SK-N-SH (cell line): ENCODE data around the gene CLEC2A. TPM values are rescaled to one million over a fixed set of nuclear protein-coding genes. Genes with fewer than 3 reads are reported as not detected.

ENCODE experiments used
- CTCF ChIA-PET: fragments of 300-600, 350-600 bp; formaldehyde crosslinking; extraction: SDS; loops from one replicate; lab custom pipeline; 2021; lab: Yijun Ruan, JAX
- POLR2A ChIA-PET: fragments of 350-600 bp; sonication (Branson Sonifier 250); formaldehyde crosslinking; extraction: SDS; loops from one replicate; lab custom pipeline; 2020; ENCODE audit warnings: antibody characterized with exemption, inconsistent platforms; lab: Yijun Ruan, JAX
- DNase-seq: peaks from one replicate; pipeline ENCODE4 v3.0.0; 2012
- H2AFZ ChIP-seq: fragments of 200-600 bp; sonication (generic); 2 replicates; pipeline ENCODE4 v1.8.1; 2016; ENCODE audit warnings: antibody characterized with exemption, mild to moderate bottlenecking, low read depth
- H3F3A ChIP-seq: fragments of 200-600 bp; sonication (generic); replicated peaks from 2 replicates; pipeline ENCODE3; 2016; ENCODE audit warnings: antibody characterized with exemption, mild to moderate bottlenecking; ENCODE audit not compliant: insufficient read depth
- H3K27ac ChIP-seq, 2 experiments: fragments of 200-500 bp in 1 of 2; fragments of 200-600 bp in 1 of 2; sonication (Bioruptor generic) in 1 of 2; sonication (generic), shearing (Covaris generic) in 1 of 2; 2 replicates each; pipeline versions ENCODE4 v1.5.1 to v1.6.1; 2014 to 2016; ENCODE audit warnings: low read depth in 2 of 2, inconsistent platforms in 1 of 2, low read length in 1 of 2, mild to moderate bottlenecking in 1 of 2, mixed read lengths in 1 of 2
- H3K27me3 ChIP-seq: fragments of 200-600 bp; sonication (generic), shearing (Covaris generic); 2 replicates; pipeline ENCODE4 v1.6.1; 2016; ENCODE audit warnings: mixed run types; ENCODE audit not compliant: insufficient read depth
- H3K36me3 ChIP-seq, 2 experiments: fragments of 200-500 bp in 1 of 2; fragments of 200-600 bp in 1 of 2; sonication (Bioruptor generic) in 1 of 2; sonication (generic) in 1 of 2; replicated peaks in 1 of 2; 2 replicates each; pipeline versions ENCODE3 to v1.5.1; 2014 to 2016; ENCODE audit warnings: low read length in 1 of 2, mild to moderate bottlenecking in 1 of 2; ENCODE audit not compliant: insufficient read depth in 2 of 2, control insufficient read depth in 1 of 2
- H3K4me1 ChIP-seq, 2 experiments: fragments of 200-500 bp in 1 of 2; fragments of 200-600 bp in 1 of 2; sonication (Bioruptor generic) in 1 of 2; sonication (generic), shearing (Covaris generic) in 1 of 2; 2 replicates each; pipeline versions ENCODE4 v1.5.1 to v1.6.1; 2014 to 2016; ENCODE audit warnings: low read depth in 1 of 2, low read length in 1 of 2, mixed run types in 1 of 2; ENCODE audit not compliant: insufficient read depth in 2 of 2, control insufficient read depth in 1 of 2
- H3K4me2 ChIP-seq: fragments of 200-600 bp; sonication (generic), shearing (Covaris generic); 2 replicates; pipeline ENCODE4 v1.6.1; 2017; ENCODE audit warnings: mixed run types
- H3K4me3 ChIP-seq, 2 experiments: fragments of 200-500 bp in 1 of 2; fragments of 200-600 bp in 1 of 2; sonication (Bioruptor generic) in 1 of 2; sonication (generic), shearing (Covaris generic) in 1 of 2; 2 replicates each; pipeline versions ENCODE4 v1.5.1 to v1.8.1; 2014 to 2016; ENCODE audit warnings: low read depth in 2 of 2, inconsistent platforms in 1 of 2, low read length in 1 of 2, mild to moderate bottlenecking in 1 of 2, mixed read lengths in 1 of 2, moderate library complexity in 1 of 2
- H3K79me2 ChIP-seq: fragments of 200-600 bp; sonication (generic); 2 replicates; pipeline ENCODE4 v1.8.1; 2017; ENCODE audit warnings: mild to moderate bottlenecking; ENCODE audit not compliant: insufficient read depth
- H3K9ac ChIP-seq: fragments of 200-600 bp; sonication (generic); 2 replicates; pipeline ENCODE4 v1.6.1; 2017; ENCODE audit warnings: mixed run types
- H3K9me2 ChIP-seq: fragments of 200-600 bp; sonication (generic); 2 replicates; pipeline ENCODE4 v1.6.1; 2017; ENCODE audit warnings: mixed run types
- H3K9me3 ChIP-seq: fragments of 200-600 bp; sonication (generic); 2 replicates; pipeline ENCODE4 v1.6.1; 2017; ENCODE audit warnings: mixed run types, mild to moderate bottlenecking, moderate library complexity
- H4K20me1 ChIP-seq: fragments of 200-600 bp; sonication (generic); 2 replicates; pipeline ENCODE4 v1.6.1; 2017; ENCODE audit warnings: mild to moderate bottlenecking, mixed run types; ENCODE audit not compliant: insufficient read depth
- ELF1 ChIP-seq: IDR thresholded peaks from 2 replicates; pipeline ENCODE4 v1.4.0; 2012
- EZH2phosphoT487 ChIP-seq: fragments of 200-600 bp; sonication (generic); IDR thresholded peaks from 2 replicates; pipeline ENCODE4 v1.6.1; 2017; ENCODE audit warnings: low read depth, mixed run types, mild to moderate bottlenecking, antibody characterized with exemption, moderate library complexity, borderline replicate concordance
- FOSL2 ChIP-seq: IDR thresholded peaks from 2 replicates; pipeline ENCODE4 v1.4.0; 2012; ENCODE audit warnings: low read depth, mild to moderate bottlenecking, moderate library complexity, borderline replicate concordance
- FOXJ3 ChIP-seq: sonication (generic); formaldehyde crosslinking; IDR thresholded peaks from 2 replicates; pipeline ENCODE4 v1.5.1; 2020; ENCODE audit warnings: mild to moderate bottlenecking, missing genetic modification reagents
- FOXM1 ChIP-seq: IDR thresholded peaks from 2 replicates; pipeline ENCODE4 v1.4.0; 2012; ENCODE audit warnings: low read depth, mild to moderate bottlenecking
- MXI1 ChIP-seq: IDR thresholded peaks from 2 replicates; pipeline ENCODE4 v1.6.1; 2012; ENCODE audit warnings: mild to moderate bottlenecking, low read depth, low read length, improper control_type of control experiment
- NFIC ChIP-seq: IDR thresholded peaks from 2 replicates; pipeline ENCODE4 v1.4.0; 2012; ENCODE audit warnings: borderline replicate concordance
- NRF1 ChIP-seq: IDR thresholded peaks from 2 replicates; pipeline ENCODE4 v1.6.1; 2012; ENCODE audit warnings: low read depth, mild to moderate bottlenecking, low read length
- PBX3 ChIP-seq: IDR thresholded peaks from 2 replicates; pipeline ENCODE4; 2012
- SIN3A ChIP-seq: IDR thresholded peaks from 2 replicates; pipeline ENCODE4 v1.6.1; 2012; ENCODE audit warnings: low read depth, mild to moderate bottlenecking, low read length, moderate library complexity, borderline replicate concordance
- TAF1 ChIP-seq: IDR thresholded peaks from 2 replicates; pipeline ENCODE4 v1.6.1; 2012; ENCODE audit warnings: low read depth, mild to moderate bottlenecking, low read length, moderate library complexity, borderline replicate concordance
- TCF12 ChIP-seq: IDR thresholded peaks from 2 replicates; pipeline ENCODE4 v1.4.0; 2012
- TEAD4 ChIP-seq: IDR thresholded peaks from 2 replicates; pipeline ENCODE4 v1.4.0; 2012; ENCODE audit warnings: mild to moderate bottlenecking, borderline replicate concordance; ENCODE audit not compliant: insufficient read depth
- WGBS: methylation state at CpG from one replicate; pipeline ENCODE4 v1.1.6; 2017; ENCODE audit warnings: low lambda C conversion rate; 5-methylcytosine and 5-hydroxymethylcytosine counted together
- polyA plus RNA-seq, 3 experiments: library from polyadenylated mRNA; depleted of rRNA; stranded (reverse); fragments of >200 nt; gene quantifications; 2 replicates each; pipeline ENCODE4 v1.2.3, GENCODE V29; 2012
- TF ChIP-seq, protein P1 (sequence below): fragments of 200-600 bp; sonication (generic); IDR thresholded peaks from 2 replicates; pipeline ENCODE4 v1.6.1; 2017; ENCODE audit warnings: antibody characterized with exemption, mild to moderate bottlenecking, moderate library complexity
- TF ChIP-seq, protein P2 (sequence below): fragments of 150-350 bp; IDR thresholded peaks from 2 replicates; pipeline ENCODE4 v1.6.1; 2017; ENCODE audit warnings: antibody characterized with exemption, low read length, low read depth, borderline replicate concordance
- TF ChIP-seq, protein P3 (sequence below): IDR thresholded peaks from 2 replicates; pipeline ENCODE4 v1.4.0; 2012; ENCODE audit warnings: low read depth, borderline replicate concordance
- TF ChIP-seq, protein P4 (sequence below): IDR thresholded peaks from 2 replicates; pipeline ENCODE4 v1.4.0; 2012; ENCODE audit warnings: low read depth, borderline replicate concordance

Gene CLEC2A
- polyA plus RNA-seq, 1 of the 3 experiments (the other 2 are of a cell fraction) = not detected

DNA sequence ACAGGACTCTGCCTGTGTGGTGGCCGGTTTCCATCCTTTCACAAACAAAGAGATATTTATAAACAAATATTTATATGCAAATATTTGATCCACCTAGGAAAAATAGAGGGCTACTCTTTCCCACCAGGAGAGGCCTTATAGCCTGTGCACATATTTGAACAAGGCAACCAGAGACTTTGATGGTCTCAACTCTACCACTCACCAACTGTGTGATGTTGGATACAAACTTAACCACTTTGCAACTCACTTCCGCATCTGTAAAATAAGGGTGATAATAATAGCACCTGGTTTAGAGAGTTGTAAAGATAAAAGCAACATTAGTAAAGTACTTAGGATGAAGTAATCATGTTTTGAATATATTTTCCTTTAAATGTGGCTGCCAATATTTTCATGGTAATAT is 37.5 kb upstream of the CLEC2A start:
- POLR2A ChIA-PET = no interaction called here

More for the DNA sequence above, 37.5 kb upstream of the CLEC2A start:
- Histone ChIP-seq H3K27ac (no peak overlapping the region), H3K4me2 (no peak overlapping the region), H3K4me3 (no peak overlapping the region), H3K4me1 (no peaks in the 10 kb centered on the region), H2AFZ (no peak overlapping the region), H3K27me3 (no peaks in the 10 kb centered on the region), H3K9ac (no peak overlapping the region), H4K20me1 (no peaks in the 10 kb centered on the region), H3K9me2 (no peaks in the 10 kb centered on the region), H3K36me3 (no peaks in the 10 kb centered on the region), H3K79me2 (no peaks in the 10 kb centered on the region), H3F3A (no peaks in the 10 kb centered on the region), H3K9me3 (no peaks in the 10 kb centered on the region)
- no peak for DNase-seq
- WGBS = 3% methylated on average over 2 of the region's 2 CpGs
- CTCF ChIA-PET = no interaction called here
- TF ChIP-seq, protein P1, sequence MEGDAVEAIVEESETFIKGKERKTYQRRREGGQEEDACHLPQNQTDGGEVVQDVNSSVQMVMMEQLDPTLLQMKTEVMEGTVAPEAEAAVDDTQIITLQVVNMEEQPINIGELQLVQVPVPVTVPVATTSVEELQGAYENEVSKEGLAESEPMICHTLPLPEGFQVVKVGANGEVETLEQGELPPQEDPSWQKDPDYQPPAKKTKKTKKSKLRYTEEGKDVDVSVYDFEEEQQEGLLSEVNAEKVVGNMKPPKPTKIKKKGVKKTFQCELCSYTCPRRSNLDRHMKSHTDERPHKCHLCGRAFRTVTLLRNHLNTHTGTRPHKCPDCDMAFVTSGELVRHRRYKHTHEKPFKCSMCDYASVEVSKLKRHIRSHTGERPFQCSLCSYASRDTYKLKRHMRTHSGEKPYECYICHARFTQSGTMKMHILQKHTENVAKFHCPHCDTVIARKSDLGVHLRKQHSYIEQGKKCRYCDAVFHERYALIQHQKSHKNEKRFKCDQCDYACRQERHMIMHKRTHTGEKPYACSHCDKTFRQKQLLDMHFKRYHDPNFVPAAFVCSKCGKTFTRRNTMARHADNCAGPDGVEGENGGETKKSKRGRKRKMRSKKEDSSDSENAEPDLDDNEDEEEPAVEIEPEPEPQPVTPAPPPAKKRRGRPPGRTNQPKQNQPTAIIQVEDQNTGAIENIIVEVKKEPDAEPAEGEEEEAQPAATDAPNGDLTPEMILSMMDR = no peak
- TF ChIP-seq TCF12 (no peak), FOSL2 (no peak), TEAD4 (no peak), ELF1 (no peak), EZH2phosphoT487 (no peak), NFIC (no peak), MXI1 (no peak), FOXJ3 (no peak), PBX3 (no peak), TAF1 (no peak), SIN3A (no peak), FOXM1 (no peak), NRF1 (no peak)
- TF ChIP-seq, protein P2, sequence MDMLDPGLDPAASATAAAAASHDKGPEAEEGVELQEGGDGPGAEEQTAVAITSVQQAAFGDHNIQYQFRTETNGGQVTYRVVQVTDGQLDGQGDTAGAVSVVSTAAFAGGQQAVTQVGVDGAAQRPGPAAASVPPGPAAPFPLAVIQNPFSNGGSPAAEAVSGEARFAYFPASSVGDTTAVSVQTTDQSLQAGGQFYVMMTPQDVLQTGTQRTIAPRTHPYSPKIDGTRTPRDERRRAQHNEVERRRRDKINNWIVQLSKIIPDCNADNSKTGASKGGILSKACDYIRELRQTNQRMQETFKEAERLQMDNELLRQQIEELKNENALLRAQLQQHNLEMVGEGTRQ = no peak
- TF ChIP-seq, protein P3, sequence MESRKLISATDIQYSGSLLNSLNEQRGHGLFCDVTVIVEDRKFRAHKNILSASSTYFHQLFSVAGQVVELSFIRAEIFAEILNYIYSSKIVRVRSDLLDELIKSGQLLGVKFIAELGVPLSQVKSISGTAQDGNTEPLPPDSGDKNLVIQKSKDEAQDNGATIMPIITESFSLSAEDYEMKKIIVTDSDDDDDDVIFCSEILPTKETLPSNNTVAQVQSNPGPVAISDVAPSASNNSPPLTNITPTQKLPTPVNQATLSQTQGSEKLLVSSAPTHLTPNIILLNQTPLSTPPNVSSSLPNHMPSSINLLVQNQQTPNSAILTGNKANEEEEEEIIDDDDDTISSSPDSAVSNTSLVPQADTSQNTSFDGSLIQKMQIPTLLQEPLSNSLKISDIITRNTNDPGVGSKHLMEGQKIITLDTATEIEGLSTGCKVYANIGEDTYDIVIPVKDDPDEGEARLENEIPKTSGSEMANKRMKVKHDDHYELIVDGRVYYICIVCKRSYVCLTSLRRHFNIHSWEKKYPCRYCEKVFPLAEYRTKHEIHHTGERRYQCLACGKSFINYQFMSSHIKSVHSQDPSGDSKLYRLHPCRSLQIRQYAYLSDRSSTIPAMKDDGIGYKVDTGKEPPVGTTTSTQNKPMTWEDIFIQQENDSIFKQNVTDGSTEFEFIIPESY = no peak
- TF ChIP-seq, protein P4, sequence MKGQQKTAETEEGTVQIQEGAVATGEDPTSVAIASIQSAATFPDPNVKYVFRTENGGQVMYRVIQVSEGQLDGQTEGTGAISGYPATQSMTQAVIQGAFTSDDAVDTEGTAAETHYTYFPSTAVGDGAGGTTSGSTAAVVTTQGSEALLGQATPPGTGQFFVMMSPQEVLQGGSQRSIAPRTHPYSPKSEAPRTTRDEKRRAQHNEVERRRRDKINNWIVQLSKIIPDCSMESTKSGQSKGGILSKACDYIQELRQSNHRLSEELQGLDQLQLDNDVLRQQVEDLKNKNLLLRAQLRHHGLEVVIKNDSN = no peak
